Measurements from ENCODE around the gene CARS2.

DNA sequence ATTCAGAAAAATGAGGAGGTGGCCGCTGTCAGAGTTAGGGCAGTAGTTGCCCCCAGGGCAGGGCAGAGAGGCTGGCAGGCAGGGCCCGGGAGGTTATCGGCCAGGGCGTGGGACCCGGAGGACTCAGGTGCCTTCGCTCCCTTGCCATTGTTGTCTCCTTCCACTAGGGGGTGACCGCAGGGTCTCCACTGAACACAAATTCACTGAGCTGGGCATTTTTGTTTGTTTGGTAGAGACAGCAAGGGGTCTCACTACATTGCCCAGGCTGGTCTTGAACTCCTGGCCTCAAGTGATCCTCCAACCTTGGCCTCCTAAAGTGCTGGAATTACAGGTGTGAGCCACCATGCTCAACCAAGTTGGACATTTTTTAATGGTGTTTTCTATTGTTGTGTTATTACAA, 25.1 kb downstream of the CARS2 start:
- TF ChIP-seq, protein P1, sequence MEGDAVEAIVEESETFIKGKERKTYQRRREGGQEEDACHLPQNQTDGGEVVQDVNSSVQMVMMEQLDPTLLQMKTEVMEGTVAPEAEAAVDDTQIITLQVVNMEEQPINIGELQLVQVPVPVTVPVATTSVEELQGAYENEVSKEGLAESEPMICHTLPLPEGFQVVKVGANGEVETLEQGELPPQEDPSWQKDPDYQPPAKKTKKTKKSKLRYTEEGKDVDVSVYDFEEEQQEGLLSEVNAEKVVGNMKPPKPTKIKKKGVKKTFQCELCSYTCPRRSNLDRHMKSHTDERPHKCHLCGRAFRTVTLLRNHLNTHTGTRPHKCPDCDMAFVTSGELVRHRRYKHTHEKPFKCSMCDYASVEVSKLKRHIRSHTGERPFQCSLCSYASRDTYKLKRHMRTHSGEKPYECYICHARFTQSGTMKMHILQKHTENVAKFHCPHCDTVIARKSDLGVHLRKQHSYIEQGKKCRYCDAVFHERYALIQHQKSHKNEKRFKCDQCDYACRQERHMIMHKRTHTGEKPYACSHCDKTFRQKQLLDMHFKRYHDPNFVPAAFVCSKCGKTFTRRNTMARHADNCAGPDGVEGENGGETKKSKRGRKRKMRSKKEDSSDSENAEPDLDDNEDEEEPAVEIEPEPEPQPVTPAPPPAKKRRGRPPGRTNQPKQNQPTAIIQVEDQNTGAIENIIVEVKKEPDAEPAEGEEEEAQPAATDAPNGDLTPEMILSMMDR (IDR thresholded peaks at IDR 0.05): peak; percentile 22 to 40 (median 35)
- TF ChIP-seq POLR2A (IDR thresholded peaks at IDR 0.05): no peak
